Measurements from ENCODE around the gene INPP5A.
"Not testable (repeated sequence)": the region's sequence is repeated elsewhere in the genome, so short reads cannot be mapped to it uniquely, and the experiment has no call there.

INPP5A gene

DNA sequence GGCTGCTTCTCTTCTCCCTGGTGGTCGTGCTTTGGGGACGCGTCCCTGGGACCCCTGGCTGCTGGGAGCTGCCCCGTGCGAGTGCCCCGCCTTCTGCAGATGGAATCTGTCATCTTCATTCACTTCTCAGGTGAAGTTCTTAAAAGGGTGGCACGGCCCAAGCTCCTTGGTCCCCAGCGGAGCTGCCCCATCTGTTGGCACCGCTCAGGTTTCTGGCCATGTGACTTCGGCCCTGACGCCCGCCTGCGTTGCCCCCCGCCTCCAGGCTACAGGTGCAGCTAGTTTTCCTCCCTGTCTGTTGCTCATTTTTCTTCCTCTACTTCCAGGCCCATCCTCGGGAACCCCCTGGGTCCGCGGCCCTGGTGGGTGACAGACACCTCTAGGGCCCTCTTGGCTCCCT is 255.2 kb downstream of the INPP5A start:
- TF ChIP-seq, protein P1, sequence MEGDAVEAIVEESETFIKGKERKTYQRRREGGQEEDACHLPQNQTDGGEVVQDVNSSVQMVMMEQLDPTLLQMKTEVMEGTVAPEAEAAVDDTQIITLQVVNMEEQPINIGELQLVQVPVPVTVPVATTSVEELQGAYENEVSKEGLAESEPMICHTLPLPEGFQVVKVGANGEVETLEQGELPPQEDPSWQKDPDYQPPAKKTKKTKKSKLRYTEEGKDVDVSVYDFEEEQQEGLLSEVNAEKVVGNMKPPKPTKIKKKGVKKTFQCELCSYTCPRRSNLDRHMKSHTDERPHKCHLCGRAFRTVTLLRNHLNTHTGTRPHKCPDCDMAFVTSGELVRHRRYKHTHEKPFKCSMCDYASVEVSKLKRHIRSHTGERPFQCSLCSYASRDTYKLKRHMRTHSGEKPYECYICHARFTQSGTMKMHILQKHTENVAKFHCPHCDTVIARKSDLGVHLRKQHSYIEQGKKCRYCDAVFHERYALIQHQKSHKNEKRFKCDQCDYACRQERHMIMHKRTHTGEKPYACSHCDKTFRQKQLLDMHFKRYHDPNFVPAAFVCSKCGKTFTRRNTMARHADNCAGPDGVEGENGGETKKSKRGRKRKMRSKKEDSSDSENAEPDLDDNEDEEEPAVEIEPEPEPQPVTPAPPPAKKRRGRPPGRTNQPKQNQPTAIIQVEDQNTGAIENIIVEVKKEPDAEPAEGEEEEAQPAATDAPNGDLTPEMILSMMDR (IDR thresholded peaks at IDR 0.05; ENCODE audit: low read depth, low read length): no peak
- no peak for DNase-seq (ENCODE audit: extremely low read depth, low read depth)

DNA sequence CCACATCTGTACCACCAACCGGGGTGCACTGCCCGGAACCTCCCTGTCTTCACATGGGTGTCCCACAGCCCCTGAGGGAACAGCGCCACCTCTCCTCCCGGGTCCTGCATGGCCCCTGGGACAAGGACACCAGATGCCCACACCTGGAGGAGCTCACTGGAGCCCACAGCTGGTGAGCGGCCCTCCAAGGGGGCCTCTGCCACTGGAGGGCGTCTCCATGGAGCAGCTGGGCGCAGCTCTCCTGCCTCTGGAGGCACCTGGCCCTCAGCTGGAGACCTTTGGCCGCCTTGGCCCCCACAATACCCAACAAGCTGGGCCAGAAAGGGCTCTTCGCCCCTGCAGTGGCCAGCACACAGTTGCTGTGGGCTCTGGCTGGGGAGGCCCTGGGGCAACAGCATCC is 255.6 kb downstream of the INPP5A start:
- TF ChIP-seq, protein P1 (IDR thresholded peaks at IDR 0.05; ENCODE audit: low read depth, low read length): no peak
- DNase-seq (ENCODE audit: extremely low read depth, low read depth): no peak

DNA sequence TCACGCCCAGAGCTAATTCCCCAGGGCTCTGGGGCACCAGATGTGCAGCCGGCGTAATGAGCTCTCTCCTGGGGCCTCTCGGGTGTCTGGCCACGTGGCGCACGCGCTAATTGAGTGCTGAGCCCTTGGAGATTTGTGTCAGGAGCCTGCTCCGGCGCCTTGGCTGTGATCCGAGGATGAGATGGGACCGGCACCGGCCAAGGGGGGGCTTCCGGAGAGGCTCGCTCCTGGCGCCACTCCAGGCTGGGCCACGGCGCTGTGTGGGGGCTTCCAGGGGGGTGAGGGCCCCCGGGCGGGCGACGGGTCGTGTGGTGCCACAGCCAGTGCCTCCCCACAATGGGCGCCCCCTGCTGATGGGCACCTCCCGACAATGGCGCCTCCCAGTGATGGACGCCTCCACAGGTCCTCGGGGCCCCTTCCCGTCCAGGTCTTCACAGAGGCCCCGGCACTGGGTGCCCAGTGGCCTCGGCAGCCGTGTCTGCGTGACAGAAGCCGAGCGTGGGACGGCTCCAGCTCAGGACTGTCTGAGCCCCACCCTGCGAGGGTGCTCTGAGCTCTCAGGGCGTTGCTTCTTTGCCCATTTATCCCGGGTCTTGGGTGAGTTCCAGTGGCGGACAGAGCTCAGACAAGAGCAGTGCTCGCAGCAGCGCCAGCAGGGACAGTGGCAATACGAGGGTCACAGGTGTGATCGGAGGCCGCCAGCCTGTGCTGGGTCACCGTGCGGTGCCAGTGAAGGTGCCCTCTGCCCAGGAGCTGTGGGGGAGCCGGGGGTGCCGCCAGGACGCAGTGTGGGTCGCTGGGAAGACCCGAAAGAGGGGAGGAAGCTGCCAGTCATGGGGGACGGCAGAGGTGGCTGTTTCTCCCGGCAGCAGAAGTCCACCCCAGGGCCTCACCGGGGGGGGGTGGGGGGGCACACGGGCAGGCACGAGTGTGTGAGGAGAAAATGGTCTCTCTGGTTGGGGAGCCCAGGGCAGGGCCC is 256.6 kb downstream of the INPP5A start:
- TF ChIP-seq, protein P1 (IDR thresholded peaks at IDR 0.05; ENCODE audit: low read depth, low read length): no peak
- no peak for DNase-seq (ENCODE audit: extremely low read depth, low read depth)

DNA sequence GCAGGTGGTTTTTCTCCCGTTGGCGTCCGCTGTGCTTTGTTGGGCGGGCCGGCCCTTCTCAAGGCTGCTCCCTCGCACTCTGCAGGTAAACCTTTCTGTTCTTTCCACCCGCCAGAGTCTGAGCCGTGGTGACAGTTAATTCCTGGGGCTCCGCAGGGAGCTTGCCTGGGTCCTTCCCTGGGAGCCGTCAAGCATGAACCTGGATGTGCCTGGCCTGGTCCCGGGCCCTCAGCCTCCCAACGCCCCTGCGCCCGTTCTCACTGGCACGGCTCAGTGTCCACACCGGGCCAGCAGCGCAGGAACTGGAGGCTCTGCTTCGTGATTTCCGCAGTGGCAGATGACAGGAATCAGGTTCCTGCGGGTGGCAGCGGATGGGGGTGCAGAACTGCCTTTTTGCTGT is 259.3 kb downstream of the INPP5A start:
- no peak for DNase-seq (ENCODE audit: extremely low read depth, low read depth)
- TF ChIP-seq, protein P1 (IDR thresholded peaks at IDR 0.05; ENCODE audit: low read depth, low read length): no peak

DNA sequence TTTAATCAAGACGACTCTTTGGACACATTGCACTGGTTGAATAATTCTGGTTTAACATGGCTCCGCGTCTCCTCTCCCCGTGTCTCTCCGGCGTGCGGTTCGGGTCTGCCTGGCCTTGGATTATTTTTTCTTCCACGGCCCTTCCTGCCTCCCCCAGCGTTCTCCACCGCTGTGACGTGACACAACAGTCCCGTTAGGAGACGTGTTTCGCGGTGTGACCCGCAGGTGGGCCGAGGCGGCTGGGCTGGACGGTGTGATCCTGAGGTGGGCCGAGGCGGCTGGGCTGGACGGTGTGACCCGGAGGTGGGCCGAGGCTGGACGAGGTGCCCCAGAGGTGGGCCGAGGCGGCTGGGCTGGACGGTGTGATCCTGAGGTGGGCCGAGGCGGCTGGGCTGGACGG is 260.4 kb downstream of the INPP5A start:
- not testable (repeated sequence) for DNase-seq (ENCODE audit: extremely low read depth, low read depth)

DNA sequence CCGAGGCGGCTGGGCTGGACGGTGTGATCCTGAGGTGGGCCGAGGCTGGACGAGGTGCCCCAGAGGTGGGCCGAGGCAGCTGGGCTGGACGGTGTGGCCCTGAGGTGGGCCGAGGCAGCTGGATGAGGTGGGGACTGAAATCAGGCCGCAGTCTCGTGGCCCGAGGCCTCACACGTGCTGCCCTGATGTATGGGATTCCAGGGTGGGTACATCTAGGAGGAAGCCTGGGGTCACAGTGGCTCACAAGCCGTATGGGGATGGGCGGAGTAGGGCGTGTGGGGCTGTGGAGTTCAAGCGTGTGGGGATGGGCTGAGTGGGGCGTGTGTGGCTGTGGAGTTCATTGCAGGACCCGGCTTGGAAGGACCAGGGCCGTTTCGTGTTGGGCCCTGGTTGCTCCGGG is 260.8 kb downstream of the INPP5A start:
- DNase-seq (ENCODE audit: extremely low read depth, low read depth): no peak
- TF ChIP-seq, protein P1 (IDR thresholded peaks at IDR 0.05; ENCODE audit: low read depth, low read length): no peak

DNA sequence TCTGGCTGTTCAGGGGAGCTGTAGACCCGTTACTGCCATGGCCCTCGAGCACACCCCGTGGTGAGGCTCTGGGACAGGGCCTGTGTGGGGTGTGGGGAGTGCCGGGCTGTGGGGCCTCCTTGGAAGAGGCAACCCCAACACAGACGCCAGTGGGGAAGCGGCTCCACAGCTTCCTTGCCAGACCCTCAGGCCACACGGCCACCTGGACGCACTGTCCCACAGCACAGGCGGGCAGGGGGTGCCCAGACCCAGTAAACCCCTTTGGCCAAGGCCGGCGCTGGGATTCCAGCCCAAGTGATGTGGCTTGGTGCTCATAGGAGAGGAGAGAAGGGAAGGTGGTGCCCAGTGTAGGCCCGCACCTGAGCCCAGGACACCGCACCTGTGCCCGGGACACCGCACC is 261.3 kb downstream of the INPP5A start:
- TF ChIP-seq, protein P1 (IDR thresholded peaks at IDR 0.05; ENCODE audit: low read depth, low read length): no peak

More for the DNA sequence above, 261.3 kb downstream of the INPP5A start:
- no peak for DNase-seq (ENCODE audit: extremely low read depth, low read depth)

Data from AG09319 (cell line).